Embryonic facial prominence (tissue), 1 donor: ENCODE results near the gene ZNF462.

Source experiments
- DNase-seq: peaks from one replicate; pipeline ENCODE4 v3.0.0-alpha.2; 2016; ENCODE audit errors: extremely low spot score

Gene ZNF462

GRCh38 chr9:107005201-107005600 is 142.2 kb downstream of the ZNF462 start:
- DNase-seq = no peak

- no peak for DNase-seq
Measured at GRCh38 chr9:107007402-107007801, 144.4 kb downstream of the ZNF462 start.

GRCh38 chr9:107008011-107008410 is 145.0 kb downstream of the ZNF462 start:
- DNase-seq = no peak

GRCh38 chr9:107008447-107008846 is 145.5 kb downstream of the ZNF462 start:
- DNase-seq = no peak

- DNase-seq = no peak
Measured at GRCh38 chr9:107016383-107016782, 153.4 kb downstream of the ZNF462 start.

- DNase-seq = no peak
Measured at GRCh38 chr9:107018861-107019545, 156.0 kb downstream of the ZNF462 start.

- peak; percentile 81 for DNase-seq
Measured at GRCh38 chr9:107020040-107020530, 157.1 kb downstream of the ZNF462 start.

GRCh38 chr9:107024193-107024592 is 161.2 kb downstream of the ZNF462 start:
- DNase-seq = no peak

- DNase-seq = no peak
Measured at GRCh38 chr9:107025260-107026035, 162.5 kb downstream of the ZNF462 start.

GRCh38 chr9:107029146-107029545 is 166.2 kb downstream of the ZNF462 start:
- DNase-seq = no peak

GRCh38 chr9:107033966-107034365 is 171.0 kb downstream of the ZNF462 start:
- no peak for DNase-seq

GRCh38 chr9:107034831-107035230 is 171.9 kb downstream of the ZNF462 start:
- no peak for DNase-seq

GRCh38 chr9:107036367-107036766 is 173.4 kb downstream of the ZNF462 start:
- DNase-seq = no peak

- no peak for DNase-seq
Measured at GRCh38 chr9:107039542-107039941, 176.6 kb downstream of the ZNF462 start.

- DNase-seq = no peak
Measured at GRCh38 chr9:107042606-107043005, 179.6 kb downstream of the ZNF462 start.

GRCh38 chr9:107043886-107044285 is 180.9 kb downstream of the ZNF462 start:
- DNase-seq = no peak

GRCh38 chr9:107044872-107045271 is 181.9 kb downstream of the ZNF462 start:
- DNase-seq = no peak

- no peak for DNase-seq
Measured at GRCh38 chr9:107046692-107047091, 183.7 kb downstream of the ZNF462 start.

- no peak for DNase-seq
Measured at GRCh38 chr9:107049046-107049802, 186.3 kb downstream of the ZNF462 start.

GRCh38 chr9:107049803-107050184 is 186.8 kb downstream of the ZNF462 start:
- DNase-seq = no peak

- no peak for DNase-seq
Measured at GRCh38 chr9:107051392-107051791, 188.4 kb downstream of the ZNF462 start.

- no peak for DNase-seq
Measured at GRCh38 chr9:107054146-107054545, 191.2 kb downstream of the ZNF462 start.
